HG02885 (cell line): ENCODE results near the gene MFF.

ENCODE experiments used
- ATAC-seq: cut with Tn5 transposase; IDR thresholded peaks from one replicate; pipeline ENCODE4 v1.9.1; 2021; ENCODE audit warnings: mild to moderate bottlenecking; ENCODE audit not compliant: unreplicated experiment, poor library complexity

The MFF gene

DNA sequence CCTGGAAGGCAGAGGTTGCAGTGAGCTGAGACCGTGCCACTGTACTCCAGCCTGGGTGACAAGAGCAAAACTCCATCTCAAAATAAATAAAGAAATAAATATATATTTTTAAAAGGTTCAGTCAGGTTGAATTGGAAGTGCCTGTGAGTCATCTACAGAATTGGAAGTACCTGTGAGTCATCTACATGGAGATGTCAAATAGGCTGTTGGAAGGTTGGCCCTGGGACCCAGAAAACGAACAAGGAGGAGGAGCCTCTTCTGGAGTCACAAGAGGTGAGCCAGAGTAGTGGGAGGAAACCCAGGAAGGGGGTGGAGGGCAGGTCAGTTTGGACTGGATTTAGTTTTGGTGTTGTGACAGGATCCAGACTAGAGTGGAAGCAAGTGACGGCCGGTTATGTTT, 77.9 kb downstream of the MFF start:
- no peak for ATAC-seq

DNA sequence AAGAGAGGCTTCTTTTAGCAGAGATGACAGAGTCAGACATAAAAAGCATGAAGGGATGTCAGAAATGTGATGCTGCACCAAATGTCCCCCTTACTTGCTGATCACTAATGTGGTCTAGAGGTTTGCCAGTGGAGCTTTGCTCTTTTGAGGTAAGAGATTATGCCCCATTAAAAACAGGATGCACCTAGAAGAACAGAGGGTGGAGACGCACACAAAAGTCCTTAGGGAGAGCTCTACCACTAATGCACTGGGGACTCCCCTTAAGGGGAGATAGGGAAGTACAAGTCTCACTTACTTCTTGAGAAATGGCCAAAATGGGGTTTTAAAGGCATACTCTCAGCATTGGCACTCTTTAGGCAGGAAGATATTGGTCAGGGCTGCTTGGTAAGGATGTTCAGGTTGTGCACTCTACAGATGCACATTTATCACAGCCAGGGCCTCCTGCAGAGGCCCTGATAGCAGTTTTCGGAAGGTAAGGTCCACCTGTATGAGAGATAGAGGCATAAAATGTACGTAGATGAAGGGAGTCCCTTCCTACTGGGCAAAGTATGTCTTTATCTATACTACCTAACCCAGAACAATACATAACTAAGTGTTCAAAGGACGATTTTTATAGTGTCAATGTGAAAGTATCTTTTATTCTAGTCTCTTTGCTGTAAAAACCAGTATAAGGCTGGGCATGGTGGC, 79.7 kb downstream of the MFF start:
- ATAC-seq: peak; percentile 38

DNA sequence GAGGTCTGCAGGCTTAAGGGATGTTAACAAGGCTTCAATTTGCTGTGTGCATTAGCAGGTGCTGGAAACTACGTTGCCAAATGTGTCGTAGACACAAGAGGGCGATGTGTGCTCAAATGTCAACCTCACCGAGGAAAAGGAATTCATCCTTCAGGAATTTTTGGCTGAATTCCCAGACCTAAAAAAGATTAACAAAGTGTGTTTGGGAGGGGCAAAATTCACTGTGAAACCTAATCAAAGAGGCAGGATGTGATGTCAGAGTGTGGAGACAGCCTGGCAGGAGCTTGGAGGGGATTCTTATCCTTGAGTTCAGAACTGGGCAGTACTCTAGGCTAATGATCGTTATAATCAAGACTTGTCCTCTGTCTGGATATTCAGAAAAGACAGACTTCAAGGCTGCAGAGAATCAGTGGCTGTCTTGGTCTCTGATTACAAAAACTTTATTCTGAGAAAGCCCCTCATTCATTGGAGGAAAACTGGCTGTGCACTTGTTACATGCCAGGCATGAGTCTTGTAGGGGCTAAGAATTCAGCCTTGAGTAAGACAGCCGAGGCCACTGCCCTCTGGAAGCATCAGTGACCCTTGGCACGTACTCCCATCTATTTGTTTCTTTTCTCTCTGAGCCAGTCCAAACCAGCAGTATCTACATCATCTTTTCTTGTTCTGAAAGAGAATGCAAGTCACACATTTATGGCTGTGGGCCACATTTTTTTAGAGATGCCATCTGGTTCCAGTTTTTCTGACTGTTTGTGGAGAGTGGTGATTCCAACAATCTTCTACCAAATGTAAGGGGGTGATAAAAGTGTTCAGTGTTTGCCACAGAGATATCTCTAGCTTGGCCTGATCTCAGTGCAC, 81.4 kb downstream of the MFF start:
- ATAC-seq: peak; percentile 39
